ENCODE results near the gene CHD6. TPM values are rescaled to one million over a fixed set of nuclear protein-coding genes. Genes with fewer than 3 reads are reported as not detected.

CHD6 gene
- total and polyA plus RNA-seq, 2 of the 13 experiments (the other 11 are each of a cell fraction or from before 2014, with no cell fraction given) = 14.4 to 52.0 TPM

- peaks cover 2 to 5% of the 10 kb centered on the region in 2 experiments; a peak in 1 of 5 replicates for H3K27me3 ChIP-seq (ENCODE audit: control insufficient read depth in 1 of 2, insufficient read depth in 2 of 2, low read length in 2 of 2)
- DNase-seq (ENCODE audit: low spot score) (no peak), FAIRE-seq (no peak), ATAC-seq (no peak)
- H2AFZ ChIP-seq (ENCODE audit: low read length) = no peak overlapping the region
- POLR2A ChIA-PET = no interaction called here
- H3K4me2 ChIP-seq (ENCODE audit: low read depth, low read length) = no peak overlapping the region
- peaks cover 29% of the 10 kb centered on the region for H3K4me1 ChIP-seq (ENCODE audit: insufficient read depth, low read length)
- CTCF ChIA-PET (ENCODE audit: low intra/inter-chr PET ratio, low total read pairs) = no interaction called here
- H3K4me3 ChIP-seq (replicated peaks in 1 of 3; ENCODE audit: insufficient read depth in 1 of 3, low read depth in 2 of 3, low read length in 3 of 3) = no peak overlapping the region
- intact Hi-C loops (cut with micrococcal nuclease; ENCODE audit: unreplicated experiment) = no loop called here
- H3K9me3 ChIP-seq (ENCODE audit: low read length) = no peaks in the 10 kb centered on the region
- WGBS (ENCODE audit: low lambda C conversion rate) = 87% methylated on average over 3 of the region's 3 CpGs
- H3K79me2 ChIP-seq (ENCODE audit: insufficient read depth, low read length) = no peaks in the 10 kb centered on the region
- H3K27ac ChIP-seq (ENCODE audit: extremely low read length, insufficient read depth, low read length) = no peak overlapping the region
- in situ Hi-C loops (cut with HindIII; ENCODE audit: extremely low pct_ligation_motif_present, low pct_unique_long_range_greater_than_20kb) = no loop called here
- TF ChIP-seq PTBP1 (IDR thresholded peaks at IDR 0.05; ENCODE audit: low read depth, low read length, poor library complexity, severe bottlenecking) (no peak), CBX2 (IDR thresholded peaks at IDR 0.05; ENCODE audit: low read depth, low read length) (no peak), CBX2 (CRISPR knock-in tag; IDR thresholded peaks at IDR 0.05; ENCODE audit: low read depth) (no peak), U2AF1 (optimal IDR thresholded peaks at IDR 0.05; ENCODE audit: low read depth, low read length) (no peak), FOXO1 (CRISPR knock-in tag; IDR thresholded peaks at IDR 0.05) (no peak), TAF15 (IDR thresholded peaks at IDR 0.05; ENCODE audit: low read depth, low read length, poor library complexity, severe bottlenecking) (no peak), SOX6 (IDR thresholded peaks at IDR 0.05) (no peak), SOX6 (CRISPR knock-in tag; IDR thresholded peaks at IDR 0.05) (no peak), NFKB2 (CRISPR knock-in tag; IDR thresholded peaks at IDR 0.05; ENCODE audit: borderline replicate concordance) (no peak), KDM3A (CRISPR knock-in tag; IDR thresholded peaks at IDR 0.05; ENCODE audit: low read depth) (no peak), ETV5 (CRISPR knock-in tag; IDR thresholded peaks at IDR 0.05; ENCODE audit: borderline replicate concordance) (no peak), ZBTB34 (CRISPR knock-in tag; IDR thresholded peaks at IDR 0.05) (no peak), JUNB (CRISPR knock-in tag; IDR thresholded peaks at IDR 0.05; ENCODE audit: borderline replicate concordance) (no peak), ZNF143 (CRISPR knock-in tag; IDR thresholded peaks at IDR 0.05) (no peak), ZBTB3 (CRISPR knock-in tag; IDR thresholded peaks at IDR 0.05; ENCODE audit: borderline replicate concordance, low read depth) (no peak), ARNT (IDR thresholded peaks at IDR 0.05) (no peak), SRY (CRISPR knock-in tag; IDR thresholded peaks at IDR 0.05) (no peak), TCF7 (IDR thresholded peaks at IDR 0.05; ENCODE audit: low read depth) (no peak), NCOA5 (CRISPR knock-in tag; IDR thresholded peaks at IDR 0.05) (no peak), DMTF1 (CRISPR knock-in tag; IDR thresholded peaks at IDR 0.05) (no peak), CREM (IDR thresholded peaks at IDR 0.05) (no peak), CREM (CRISPR knock-in tag; IDR thresholded peaks at IDR 0.05) (no peak)
- BruUV-seq (replicated peaks) = no TSS peak
- H3K36me3 ChIP-seq (replicated peaks in 1 of 2; ENCODE audit: control insufficient read depth in 1 of 2, insufficient read depth in 2 of 2, low read length in 2 of 2) = no peaks in the 10 kb centered on the region
- no peak overlapping the region for H3K9ac ChIP-seq (ENCODE audit: insufficient read depth, low read depth, low read length)
- H4K20me1 ChIP-seq (ENCODE audit: insufficient read depth, low read length) = no peaks in the 10 kb centered on the region
Measured at GRCh38 chr20:41645372-41645771, 27.2 kb upstream of the CHD6 start.

Measured in HepG2 (cell line).